HepG2 (cell line): ENCODE data around the gene CYTH1. TPM values are rescaled to one million over a fixed set of nuclear protein-coding genes. Genes with fewer than 3 reads are reported as not detected.
A peak's percentile ranks its signal among the peaks of the same experiment; 100 is the strongest.

Source experiments
- ADNP ChIP-seq: sonication (generic); formaldehyde crosslinking; IDR thresholded peaks from 2 replicates; pipeline ENCODE4 v1.4.0; 2020; ENCODE audit warnings: missing genetic modification reagents
- AKAP8 ChIP-seq: sonication (generic); formaldehyde crosslinking; IDR thresholded peaks from 2 replicates; pipeline ENCODE4 v1.5.1; 2020; ENCODE audit warnings: mild to moderate bottlenecking, missing genetic modification reagents
- CCDC6 ChIP-seq: sonication (generic); formaldehyde crosslinking; IDR thresholded peaks from 2 replicates; pipeline ENCODE4 v1.8.1; 2022; ENCODE audit warnings: mild to moderate bottlenecking, missing genetic modification reagents, moderate library complexity
- CREB3 ChIP-seq: sonication (generic); formaldehyde crosslinking; IDR thresholded peaks from 2 replicates; pipeline ENCODE4 v1.5.0; 2020; ENCODE audit warnings: missing genetic modification reagents
- FOXC1 ChIP-seq: sonication (generic); formaldehyde crosslinking; IDR thresholded peaks from 2 replicates; pipeline ENCODE4 v1.8.0; 2022; ENCODE audit warnings: mild to moderate bottlenecking, missing genetic modification reagents, borderline replicate concordance
- GABPB1 ChIP-seq: IDR thresholded peaks from 2 replicates; pipeline ENCODE4 v1.6.1; 2016; ENCODE audit warnings: mild to moderate bottlenecking, missing genetic modification reagents, moderate library complexity, missing compliant biosample characterization
- LBX2 ChIP-seq: sonication (generic); formaldehyde crosslinking; IDR thresholded peaks from 2 replicates; pipeline ENCODE4 v1.5.0; 2020; ENCODE audit warnings: missing genetic modification reagents, mild to moderate bottlenecking, borderline replicate concordance
- POGK ChIP-seq: sonication (generic); formaldehyde crosslinking; conservative IDR thresholded peaks from 2 replicates; pipeline ENCODE4 v1.8.0; 2022; ENCODE audit warnings: mild to moderate bottlenecking, moderate library complexity, missing genetic modification reagents
- RCOR2 ChIP-seq: IDR thresholded peaks from 2 replicates; pipeline ENCODE4 v1.6.1; 2016; ENCODE audit warnings: missing biosample characterization, missing genetic modification reagents
- RNF2 ChIP-seq: fragments of 450-650 bp; conservative IDR thresholded peaks from 2 replicates; pipeline ENCODE4 v1.6.1; 2016; ENCODE audit warnings: low read depth
- SRSF9 ChIP-seq: fragments of 200-400 bp; formaldehyde crosslinking; IDR thresholded peaks from 2 replicates; pipeline ENCODE4 v1.6.1; 2018; ENCODE audit warnings: borderline replicate concordance, mild to moderate bottlenecking, low read depth, low read length; ENCODE audit not compliant: insufficient read depth, poor library complexity, severe bottlenecking
- TEAD2 ChIP-seq: sonication (generic); formaldehyde crosslinking; IDR thresholded peaks from 2 replicates; pipeline ENCODE4 v1.9.0; 2021; ENCODE audit warnings: missing genetic modification reagents
- THRA ChIP-seq: sonication (generic); formaldehyde crosslinking; IDR thresholded peaks from 2 replicates; pipeline ENCODE4 v1.4.0; 2020; ENCODE audit warnings: missing genetic modification reagents, borderline replicate concordance
- ZFP82 ChIP-seq: sonication (generic); formaldehyde crosslinking; IDR thresholded peaks from 2 replicates; pipeline ENCODE4 v1.5.1; 2020; ENCODE audit warnings: mild to moderate bottlenecking, missing genetic modification reagents, borderline replicate concordance
- ZFP90 ChIP-seq: sonication (generic); formaldehyde crosslinking; IDR thresholded peaks from 2 replicates; pipeline ENCODE4 v1.8.0; 2022; ENCODE audit warnings: missing genetic modification reagents, mild to moderate bottlenecking, inconsistent platforms, borderline replicate concordance
- ZNF138 ChIP-seq: sonication (generic); formaldehyde crosslinking; IDR thresholded peaks from 2 replicates; pipeline ENCODE4 v1.5.0; 2020; ENCODE audit warnings: mild to moderate bottlenecking, low read depth, missing genetic modification reagents
- ZNF512B ChIP-seq: sonication (generic); formaldehyde crosslinking; IDR thresholded peaks from 2 replicates; pipeline ENCODE4 v1.5.1; 2020; ENCODE audit warnings: missing genetic modification reagents, mild to moderate bottlenecking, borderline replicate concordance
- ZNF549 ChIP-seq: sonication (generic); formaldehyde crosslinking; IDR thresholded peaks from 2 replicates; pipeline ENCODE4 v1.5.0; 2020; ENCODE audit warnings: missing genetic modification reagents
- ZNF7 ChIP-seq: IDR thresholded peaks from 2 replicates; pipeline ENCODE4 v1.6.1; 2016; ENCODE audit warnings: missing biosample characterization, missing genetic modification reagents
- ZNF713 ChIP-seq: sonication (generic); formaldehyde crosslinking; IDR thresholded peaks from 2 replicates; pipeline ENCODE4 v1.4.0; 2020; ENCODE audit warnings: mild to moderate bottlenecking, missing genetic modification reagents
- ZNF788 ChIP-seq: sonication (generic); formaldehyde crosslinking; IDR thresholded peaks from 2 replicates; pipeline ENCODE4 v1.5.0; 2020; ENCODE audit warnings: mild to moderate bottlenecking, missing genetic modification reagents, borderline replicate concordance
- ZSCAN9 ChIP-seq: IDR thresholded peaks from 2 replicates; pipeline ENCODE4 v1.6.1; 2016; ENCODE audit warnings: borderline replicate concordance
- polyA plus RNA-seq, 8 experiments: library from polyadenylated mRNA; depleted of rRNA in 3 of 8; stranded (reverse) in 7 of 8; unstranded in 1 of 8; fragments of >200 nt; fragmentation: Illumina TruSeq in 4 of 8; extraction: Trizol in 4 of 8; gene quantifications; 2 replicates each; pipeline versions ENCODE4 v1.2.1 to v1.2.3, GENCODE V29; 2011 to 2016; ENCODE audit warnings: low read depth in 4 of 8, missing spikeins in 1 of 8, mixed read lengths in 1 of 8; ENCODE audit not compliant: insufficient read depth in 1 of 8
- total RNA-seq, 5 experiments: library from RNA; depleted of rRNA; stranded (reverse); fragments of >200 nt; fragmentation: Illumina TruSeq; extraction: Trizol; gene quantifications; 2 replicates each; pipeline ENCODE4 v1.2.3, GENCODE V29; 2016; ENCODE audit warnings: low read depth in 1 of 5

The CYTH1 gene
- total and polyA plus RNA-seq, 2 of the 13 experiments (the other 11 are each of a cell fraction or from before 2014, with no cell fraction given), result 20.1 to 48.9 TPM

GRCh38 chr17:78781104-78781892 lies 775 bp downstream of the CYTH1 start (continued):
- 0 out of 2 replicates have a peak, but pooled peaks have one; percentile 42 for TF ChIP-seq ZFP82
- TF ChIP-seq POGK, result 0 out of 2 replicates have a peak, but pooled peaks have one; percentile 41
- TF ChIP-seq ZNF549, result no peak
- 0 out of 2 replicates have a peak, but pooled peaks have one; percentile 35 for TF ChIP-seq LBX2 (CRISPR knock-in tag)
- TF ChIP-seq ZNF788 (CRISPR knock-in tag), result peak; percentile 42; the same call in 1 of the 2 replicates
- no peak for TF ChIP-seq TEAD2 (CRISPR knock-in tag)
- peak; percentile 61 for TF ChIP-seq GABPB1 (CRISPR knock-in tag)
- no peak for TF ChIP-seq RNF2
- no peak for TF ChIP-seq ZNF512B (CRISPR knock-in tag)
- TF ChIP-seq ZNF713, result no peak
- TF ChIP-seq ADNP (CRISPR knock-in tag), result no peak
- TF ChIP-seq FOXC1 (CRISPR knock-in tag), result no peak
- TF ChIP-seq THRA (CRISPR knock-in tag), result no peak
- no peak for TF ChIP-seq ZNF138 (CRISPR knock-in tag)
- peak; percentile 74; the same call in 1 of the 2 replicates for TF ChIP-seq CREB3 (CRISPR knock-in tag)
- no peak; the same call in 1 of the 2 replicates for TF ChIP-seq AKAP8 (CRISPR knock-in tag)
- no peak for TF ChIP-seq RCOR2 (CRISPR knock-in tag)
- no peak for TF ChIP-seq SRSF9
- 0 out of 2 replicates have a peak, but pooled peaks have one; percentile 24 for TF ChIP-seq ZFP90 (CRISPR knock-in tag)
- no peak for TF ChIP-seq ZNF7 (CRISPR knock-in tag)
- TF ChIP-seq ZSCAN9 (CRISPR knock-in tag), result no peak
- peak; percentile 68; the same call in 1 of the 2 replicates for TF ChIP-seq CCDC6 (CRISPR knock-in tag)
